ENCODE data around the gene SIK2.
A peak's percentile ranks its signal among the peaks of the same experiment; 100 is the strongest.

The SIK2 gene

GRCh38 chr11:111606986-111607385 lies 4.7 kb downstream of the SIK2 start:
- no peak for DNase-seq
- in situ Hi-C loops (cut with MboI; ENCODE audit: low pct_unique_long_range_greater_than_20kb, low sequenced_read_pairs): no loop called here

GRCh38 chr11:111607751-111608150 lies 5.5 kb downstream of the SIK2 start:
- DNase-seq: no peak
- in situ Hi-C loops (cut with MboI; ENCODE audit: low pct_unique_long_range_greater_than_20kb, low sequenced_read_pairs): no loop called here

GRCh38 chr11:111612224-111612623 lies 10.0 kb downstream of the SIK2 start:
- in situ Hi-C loops (cut with MboI; ENCODE audit: low pct_unique_long_range_greater_than_20kb, low sequenced_read_pairs): no loop called here
- DNase-seq: no peak

- DNase-seq: no peak
- in situ Hi-C loops (cut with MboI; ENCODE audit: low pct_unique_long_range_greater_than_20kb, low sequenced_read_pairs): no loop called here
These were observed 15.0 kb downstream of the SIK2 start for GRCh38 chr11:111617286-111617685.

- in situ Hi-C loops (cut with MboI; ENCODE audit: low pct_unique_long_range_greater_than_20kb, low sequenced_read_pairs): no loop called here
- no peak for DNase-seq
These were observed 18.3 kb downstream of the SIK2 start for GRCh38 chr11:111620518-111620917.

- in situ Hi-C loops (cut with MboI; ENCODE audit: low pct_unique_long_range_greater_than_20kb, low sequenced_read_pairs): no loop called here
These were observed 21.3 kb downstream of the SIK2 start for GRCh38 chr11:111623527-111624030.

GRCh38 chr11:111624608-111625007 lies 22.4 kb downstream of the SIK2 start:
- DNase-seq: no peak
- in situ Hi-C loops (cut with MboI; ENCODE audit: low pct_unique_long_range_greater_than_20kb, low sequenced_read_pairs): no loop called here

More at GRCh38 chr11:111623527-111624030, 21.3 kb downstream of the SIK2 start:
- DNase-seq: no peak

GRCh38 chr11:111627591-111627990 lies 25.3 kb downstream of the SIK2 start:
- DNase-seq: no peak
- in situ Hi-C loops (cut with MboI; ENCODE audit: low pct_unique_long_range_greater_than_20kb, low sequenced_read_pairs): no loop called here

- in situ Hi-C loops (cut with MboI; ENCODE audit: low pct_unique_long_range_greater_than_20kb, low sequenced_read_pairs): no loop called here
- DNase-seq: no peak
These were observed 27.2 kb downstream of the SIK2 start for GRCh38 chr11:111629499-111629898.

GRCh38 chr11:111631024-111631665 lies 28.9 kb downstream of the SIK2 start:
- in situ Hi-C loops (cut with MboI; ENCODE audit: low pct_unique_long_range_greater_than_20kb, low sequenced_read_pairs): no loop called here

GRCh38 chr11:111631666-111632039 lies 29.4 kb downstream of the SIK2 start:
- in situ Hi-C loops (cut with MboI; ENCODE audit: low pct_unique_long_range_greater_than_20kb, low sequenced_read_pairs): no loop called here
- DNase-seq: no peak

More at GRCh38 chr11:111631024-111631665, 28.9 kb downstream of the SIK2 start:
- DNase-seq: no peak

- DNase-seq: no peak
- in situ Hi-C loops (cut with MboI; ENCODE audit: low pct_unique_long_range_greater_than_20kb, low sequenced_read_pairs): no loop called here
These were observed 30.4 kb downstream of the SIK2 start for GRCh38 chr11:111632516-111633220.

GRCh38 chr11:111633248-111633647 lies 31.0 kb downstream of the SIK2 start:
- no peak for DNase-seq
- in situ Hi-C loops (cut with MboI; ENCODE audit: low pct_unique_long_range_greater_than_20kb, low sequenced_read_pairs): no loop called here

GRCh38 chr11:111633756-111634362 lies 31.6 kb downstream of the SIK2 start:
- in situ Hi-C loops (cut with MboI; ENCODE audit: low pct_unique_long_range_greater_than_20kb, low sequenced_read_pairs): no loop called here
- peak; percentile 14 for DNase-seq

GRCh38 chr11:111634981-111635705 lies 32.9 kb downstream of the SIK2 start:
- DNase-seq: no peak
- in situ Hi-C loops (cut with MboI; ENCODE audit: low pct_unique_long_range_greater_than_20kb, low sequenced_read_pairs): no loop called here

GRCh38 chr11:111635706-111636045 lies 33.4 kb downstream of the SIK2 start:
- in situ Hi-C loops (cut with MboI; ENCODE audit: low pct_unique_long_range_greater_than_20kb, low sequenced_read_pairs): no loop called here

GRCh38 chr11:111637885-111638284 lies 35.6 kb downstream of the SIK2 start:
- in situ Hi-C loops (cut with MboI; ENCODE audit: low pct_unique_long_range_greater_than_20kb, low sequenced_read_pairs): no loop called here
- no peak for DNase-seq

More at GRCh38 chr11:111635706-111636045, 33.4 kb downstream of the SIK2 start:
- no peak for DNase-seq

- in situ Hi-C loops (cut with MboI; ENCODE audit: low pct_unique_long_range_greater_than_20kb, low sequenced_read_pairs): no loop called here
- no peak for DNase-seq
These were observed 37.1 kb downstream of the SIK2 start for GRCh38 chr11:111639226-111639925.

GRCh38 chr11:111641339-111642015 lies 39.2 kb downstream of the SIK2 start:
- no peak for DNase-seq
- in situ Hi-C loops (cut with MboI; ENCODE audit: low pct_unique_long_range_greater_than_20kb, low sequenced_read_pairs): no loop called here

Measured in KBM-7 (cell line).